Anterior cingulate cortex (tissue), 58 donors: ENCODE measurements around the gene SLC44A5.
"Not testable (repeated sequence)": the region's sequence is repeated elsewhere in the genome, so short reads cannot be mapped to it uniquely, and the experiment has no call there.

Source experiments
- DNase-seq, 58 donors: peaks; one replicate each; lab custom pipeline; 2025; lab: John Stamatoyannopoulos, UW

The SLC44A5 gene

DNA sequence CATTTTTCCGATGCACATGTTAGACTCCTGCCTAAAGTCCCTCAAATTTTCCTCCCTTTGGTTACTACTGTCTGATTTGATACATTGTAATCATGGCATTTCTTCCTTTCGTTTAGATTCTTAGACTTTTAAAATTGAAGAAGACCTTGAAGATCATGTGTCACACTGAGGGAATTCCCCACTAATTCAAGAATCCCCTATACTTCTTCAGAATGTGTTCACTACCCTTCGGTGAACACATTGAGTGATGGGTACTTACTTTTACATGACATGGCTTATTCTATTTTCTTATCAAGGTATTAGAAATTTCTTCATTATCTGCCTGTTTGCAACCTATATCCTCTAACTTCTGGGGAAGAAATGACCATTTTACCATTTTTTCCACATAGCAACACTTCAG, 390.8 kb downstream of the SLC44A5 start:
- no peak for DNase-seq

DNA sequence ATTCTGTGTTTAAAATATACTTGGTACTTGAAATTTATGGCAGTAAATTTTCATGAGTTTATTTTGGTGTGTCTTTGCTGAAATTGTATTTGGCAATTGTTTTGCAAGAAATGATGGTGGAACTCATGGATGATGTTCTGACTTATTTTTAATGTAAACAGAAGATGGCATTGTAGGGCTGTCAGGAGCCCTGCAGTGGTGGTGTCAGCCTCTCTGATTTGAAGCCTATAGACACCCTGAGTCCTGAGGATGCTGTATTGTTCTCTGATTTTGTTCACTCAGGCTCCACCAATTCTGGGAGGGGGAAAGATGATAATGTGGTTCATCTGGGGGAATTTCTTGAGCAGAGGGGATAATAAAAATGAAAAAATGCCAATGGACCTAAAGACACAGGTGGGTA, 396.9 kb downstream of the SLC44A5 start:
- no peak for DNase-seq

DNA sequence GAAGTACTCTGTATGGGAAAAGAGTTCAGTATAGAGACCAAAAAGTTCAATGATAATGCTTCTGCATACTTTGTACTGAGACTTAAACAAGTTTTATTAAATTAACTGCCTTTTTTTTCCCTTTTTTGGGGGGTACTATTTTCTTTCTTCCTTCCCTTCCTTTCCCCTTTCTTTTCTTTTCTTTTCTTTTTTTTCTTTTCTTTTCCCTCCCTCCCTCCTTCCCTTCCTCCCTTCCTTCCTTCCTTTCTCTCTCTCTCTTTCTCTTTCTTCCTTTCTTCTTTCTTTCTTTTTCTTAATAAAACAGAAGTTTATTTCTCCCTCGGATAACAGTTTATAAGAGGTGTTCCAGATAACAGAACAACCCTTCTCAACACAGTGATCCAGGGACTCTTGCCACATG, 399.3 kb downstream of the SLC44A5 start:
- DNase-seq = no peak

DNA sequence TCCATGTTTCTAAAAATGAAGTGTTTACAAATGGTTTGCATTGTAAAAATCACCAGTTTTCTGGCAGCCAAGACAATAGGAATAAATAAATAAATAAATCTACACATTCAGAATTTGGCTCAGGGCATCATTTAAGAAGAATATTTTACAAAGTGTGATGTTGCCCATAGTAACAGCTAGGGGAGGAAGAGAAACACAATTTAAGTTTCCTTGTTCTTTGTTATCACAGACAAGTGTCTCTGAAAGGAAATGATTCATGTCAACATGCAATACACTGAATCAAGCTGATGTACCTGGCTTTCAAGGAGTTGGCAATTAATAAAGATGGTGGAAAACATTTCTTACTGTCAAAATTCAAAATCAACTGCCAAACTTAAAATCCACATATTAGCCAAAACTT, 402.1 kb downstream of the SLC44A5 start:
- DNase-seq = no peak

DNA sequence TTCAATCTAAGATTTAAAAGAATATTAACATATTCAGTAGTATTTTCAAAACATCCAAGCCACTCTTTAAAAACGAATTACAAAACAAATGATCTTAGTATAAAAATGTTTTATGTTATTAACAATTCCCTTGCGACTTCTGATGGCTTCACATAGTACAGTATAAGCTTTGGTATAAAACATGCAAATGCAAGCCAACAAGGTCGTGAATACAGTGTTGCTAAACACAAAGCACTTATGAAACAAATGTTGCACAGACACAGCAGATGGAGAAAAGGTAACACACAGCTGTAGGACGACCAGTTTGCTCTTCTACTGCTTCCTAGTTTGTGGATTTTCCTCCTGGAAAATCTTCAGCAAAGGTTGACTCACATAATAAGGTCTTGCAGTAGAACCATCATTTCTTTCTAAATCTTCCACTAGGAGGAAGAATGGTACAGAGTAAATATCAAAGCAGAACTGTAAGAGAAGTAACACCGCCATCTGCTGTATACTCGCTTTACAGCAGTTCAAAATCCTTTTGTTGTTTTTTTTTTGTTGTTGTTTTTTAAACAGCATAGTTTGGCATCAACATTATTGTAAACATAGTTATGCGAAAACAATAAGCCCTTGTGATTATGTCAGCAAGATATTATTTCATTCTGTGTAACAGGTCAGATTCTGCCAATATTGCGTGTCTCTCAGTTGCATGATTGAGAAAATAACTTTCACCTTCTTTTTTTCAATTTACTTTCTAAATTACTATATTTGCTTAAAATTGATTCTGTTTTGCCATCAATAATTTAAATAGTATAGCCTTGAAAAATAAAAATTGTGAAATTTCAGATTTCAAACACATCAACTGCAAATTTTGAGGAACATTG, 407.3 kb downstream of the SLC44A5 start:
- peak in 3 of 58 donors; percentile 0 to 26 (median 1) for DNase-seq

DNA sequence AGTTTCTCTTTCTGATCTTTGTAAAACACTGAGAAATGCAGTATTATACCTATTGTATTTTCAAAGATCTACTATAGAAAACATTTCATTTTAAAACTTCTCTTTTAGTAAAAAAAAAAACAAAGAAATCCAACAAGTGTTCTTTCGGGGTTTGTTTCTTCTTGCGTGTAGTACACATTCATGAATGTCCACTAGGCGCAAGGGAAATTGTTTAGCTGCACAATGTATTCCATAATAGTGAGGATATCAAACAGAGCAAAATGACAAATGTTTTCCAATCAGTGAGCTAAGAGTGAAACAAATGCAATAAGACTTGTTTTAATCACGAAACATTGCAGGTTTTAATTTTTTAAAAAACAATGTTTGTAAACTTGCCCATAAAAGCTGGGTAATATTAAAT, 408.2 kb downstream of the SLC44A5 start:
- DNase-seq = no peak

DNA sequence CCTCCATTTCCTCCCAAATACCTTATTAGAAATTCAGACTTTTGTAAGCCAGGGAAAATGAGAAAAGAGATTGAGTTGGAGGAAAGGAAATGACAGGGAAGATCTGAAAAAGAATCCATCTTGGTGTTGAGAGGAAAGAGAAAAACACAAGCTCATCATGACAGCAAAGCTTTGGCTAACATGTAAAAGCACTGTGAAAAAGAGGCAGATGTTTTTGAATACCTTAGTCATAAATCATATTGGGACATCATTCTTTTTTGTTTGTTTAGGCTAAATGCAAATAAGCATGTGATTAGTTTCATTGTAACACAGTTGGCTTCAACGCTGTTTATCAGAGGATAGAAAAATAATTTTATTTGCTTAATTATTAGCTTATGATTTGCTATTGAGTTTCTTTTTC, 412.2 kb downstream of the SLC44A5 start:
- no peak for DNase-seq

DNA sequence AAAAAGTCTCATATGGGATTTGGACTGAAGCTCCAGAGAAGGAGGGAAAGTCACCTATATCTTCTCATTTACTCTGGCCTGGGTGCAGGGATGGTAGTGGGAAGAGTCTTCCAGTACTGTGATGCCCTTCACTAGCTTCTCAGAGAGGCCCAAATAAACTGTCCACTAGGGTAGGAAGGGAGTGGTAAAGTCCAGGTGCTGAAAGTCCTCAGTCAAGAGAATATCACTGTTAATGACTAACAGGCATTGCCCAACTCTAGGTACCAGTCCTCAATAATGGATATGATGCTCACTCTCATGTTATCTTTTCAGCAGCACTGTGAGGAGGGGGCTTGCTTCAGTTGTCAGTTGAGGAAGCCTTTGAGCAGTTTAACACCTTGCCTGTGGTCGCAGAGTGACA, 412.8 kb downstream of the SLC44A5 start:
- DNase-seq = no peak

DNA sequence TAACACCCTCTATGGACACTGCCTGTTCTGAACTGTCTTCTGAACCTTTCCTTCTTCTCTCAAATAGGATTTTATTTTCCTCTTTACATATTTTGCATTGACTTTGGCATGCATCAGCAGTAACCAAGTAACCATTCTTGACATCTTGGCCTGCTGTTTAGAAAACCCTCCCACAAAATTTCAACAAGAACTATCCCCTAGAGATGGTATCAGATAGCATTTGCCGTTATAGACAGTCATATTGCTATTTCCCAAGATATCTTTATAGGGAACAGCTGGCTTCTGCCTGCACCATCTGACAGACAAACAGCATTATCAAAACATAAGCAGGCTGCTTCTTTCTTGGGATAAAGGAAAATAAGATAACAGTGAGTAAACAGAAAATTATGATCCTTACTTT, 422.0 kb downstream of the SLC44A5 start:
- DNase-seq = no peak

DNA sequence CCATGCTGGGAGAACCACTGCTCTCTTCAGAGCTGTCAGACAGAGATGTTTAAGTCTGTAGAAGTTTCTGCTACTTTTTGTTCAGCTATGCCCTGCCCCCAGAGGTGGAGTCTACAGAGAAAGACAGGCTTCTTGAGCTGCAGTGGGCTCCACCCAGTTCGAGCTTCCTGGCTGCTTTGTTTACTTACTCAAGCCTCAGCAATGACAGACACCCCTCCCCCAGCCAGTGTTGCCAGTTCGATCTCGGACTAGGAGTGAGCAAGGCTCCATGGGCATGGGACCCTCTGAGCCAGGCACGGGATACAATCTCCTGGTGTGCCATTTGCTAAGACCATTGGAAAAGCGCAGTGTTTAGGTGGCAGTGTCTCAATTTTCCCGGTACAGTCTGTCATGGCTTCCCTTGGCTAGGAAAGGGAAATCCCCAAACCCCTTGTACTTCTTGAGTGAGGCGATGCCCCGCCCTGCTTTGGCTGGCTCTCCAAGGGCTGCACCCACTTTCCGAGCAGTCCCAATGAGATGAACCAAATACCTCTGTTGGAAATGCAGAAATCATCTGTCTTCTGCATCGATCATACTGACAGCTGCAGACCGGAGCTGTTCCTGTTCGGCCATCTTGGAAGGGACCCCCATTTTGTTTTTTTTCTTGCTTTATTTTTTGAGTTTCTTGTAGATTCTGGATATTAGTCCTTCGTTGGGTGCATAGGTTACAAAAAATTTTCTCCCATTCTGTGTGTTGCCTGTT, 429.5 kb downstream of the SLC44A5 start:
- DNase-seq = not testable (repeated sequence)

DNA sequence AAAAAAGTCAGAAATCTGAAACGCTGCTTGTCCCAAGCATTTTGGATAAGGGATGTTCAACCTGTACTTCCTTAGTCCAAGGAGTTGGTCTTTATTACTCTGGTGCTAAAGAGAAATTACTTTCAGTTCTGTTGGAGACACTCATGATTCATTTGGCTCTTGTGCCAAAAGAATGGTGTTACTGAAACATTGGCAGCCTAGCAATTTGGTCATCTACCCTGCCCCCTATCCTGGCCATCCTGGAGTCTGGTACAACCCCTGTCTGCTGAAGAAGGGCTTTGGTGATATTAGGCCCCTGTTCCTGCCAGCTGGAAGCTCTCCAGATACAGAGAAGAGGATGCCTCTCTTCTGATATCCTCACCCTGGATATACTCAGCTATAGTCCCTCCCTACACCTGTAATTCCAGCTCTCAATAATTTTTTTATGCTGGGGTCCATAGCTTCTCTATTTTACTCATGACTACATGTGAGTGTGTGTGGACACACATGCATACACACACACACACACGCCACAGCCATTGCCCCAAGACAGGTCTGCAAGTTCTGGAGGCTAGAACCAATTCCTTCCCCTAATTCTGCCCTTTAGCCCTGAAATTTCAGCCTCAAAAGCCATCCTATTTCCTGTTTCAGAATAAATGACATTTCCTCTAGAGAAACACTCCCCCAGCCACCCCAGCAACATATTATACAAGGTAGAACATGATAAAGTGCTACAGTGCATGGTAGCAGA, 436.7 kb downstream of the SLC44A5 start:
- no peak for DNase-seq

DNA sequence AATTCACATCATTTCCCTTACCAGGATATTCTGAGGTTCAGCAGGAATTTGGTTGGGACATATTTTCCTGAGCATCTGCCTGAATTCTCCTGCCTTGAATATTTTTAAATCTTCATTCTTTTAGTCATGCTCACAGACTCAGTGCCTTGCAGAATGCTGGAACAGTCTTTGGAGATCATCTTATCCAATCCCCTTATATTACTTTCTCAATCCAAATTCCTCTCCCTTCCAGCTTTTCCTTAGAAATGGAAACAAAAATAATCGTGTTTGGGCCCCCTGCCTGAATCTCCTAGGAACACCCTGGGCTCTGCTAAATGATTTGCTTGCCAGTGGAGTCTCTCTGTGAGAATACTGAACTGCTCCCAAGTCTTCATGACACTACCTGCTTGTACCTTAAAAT, 438.4 kb downstream of the SLC44A5 start:
- peak in 6 of 58 donors; percentile 0 to 12 (median 4) for DNase-seq

DNA sequence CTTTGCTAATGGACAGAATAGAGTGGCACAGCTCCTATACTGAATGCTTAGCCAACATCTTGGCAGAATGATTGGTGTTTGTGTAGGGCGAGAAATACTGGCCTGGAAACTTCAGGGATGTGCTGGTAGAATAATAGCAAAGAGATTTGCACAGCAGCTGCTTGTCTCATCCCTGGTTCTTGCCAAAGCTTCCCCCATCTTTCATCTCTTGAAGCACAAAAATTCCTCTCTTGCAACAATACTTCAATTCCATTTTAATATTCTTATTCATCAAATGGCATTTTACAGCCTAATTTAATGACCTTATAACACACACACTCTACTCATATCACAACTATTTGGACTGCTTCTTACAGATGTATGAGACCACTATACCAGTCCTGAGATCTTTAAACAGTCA, 439.0 kb downstream of the SLC44A5 start:
- DNase-seq = peak in 2 of 58 donors; percentile 0 to 1

DNA sequence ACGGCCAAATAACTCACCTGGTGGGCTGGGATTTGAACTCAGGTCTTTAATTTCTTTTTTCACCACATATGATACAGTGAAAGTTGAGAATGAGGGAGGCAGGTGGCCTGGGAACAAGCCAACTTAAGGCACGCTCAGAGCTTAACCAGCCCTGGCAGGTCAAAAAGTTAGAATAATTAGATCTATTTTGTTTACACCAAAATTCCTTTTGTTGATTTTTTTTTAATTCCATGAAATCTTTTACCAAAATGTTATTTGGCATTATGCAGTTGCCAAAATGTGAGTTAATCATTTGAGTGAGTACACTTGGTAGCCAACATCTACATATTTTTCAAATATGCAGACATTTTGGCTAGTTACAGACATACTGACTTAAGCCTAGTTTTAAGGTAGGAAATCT, 439.9 kb downstream of the SLC44A5 start:
- DNase-seq = no peak

DNA sequence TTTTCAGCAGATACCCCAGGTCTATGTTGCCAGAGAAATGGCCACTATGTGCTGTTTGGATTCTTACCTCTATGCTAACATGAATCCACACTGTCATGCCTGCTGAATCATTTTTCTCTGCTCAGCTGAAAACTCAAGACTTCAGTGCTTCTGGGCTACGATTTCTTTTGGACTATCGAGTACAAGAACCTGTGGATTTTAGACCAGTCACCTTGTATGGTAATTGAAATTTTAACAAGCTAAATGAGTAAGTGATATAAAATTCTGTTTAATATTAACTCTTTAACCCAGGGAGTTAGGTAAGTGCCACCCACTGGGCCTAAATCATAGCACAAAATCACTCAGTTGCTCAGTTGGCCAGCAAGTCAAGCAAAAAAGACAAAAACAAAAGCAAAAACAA, 440.9 kb downstream of the SLC44A5 start:
- peak in 1 of 58 donors; percentile 1 for DNase-seq

DNA sequence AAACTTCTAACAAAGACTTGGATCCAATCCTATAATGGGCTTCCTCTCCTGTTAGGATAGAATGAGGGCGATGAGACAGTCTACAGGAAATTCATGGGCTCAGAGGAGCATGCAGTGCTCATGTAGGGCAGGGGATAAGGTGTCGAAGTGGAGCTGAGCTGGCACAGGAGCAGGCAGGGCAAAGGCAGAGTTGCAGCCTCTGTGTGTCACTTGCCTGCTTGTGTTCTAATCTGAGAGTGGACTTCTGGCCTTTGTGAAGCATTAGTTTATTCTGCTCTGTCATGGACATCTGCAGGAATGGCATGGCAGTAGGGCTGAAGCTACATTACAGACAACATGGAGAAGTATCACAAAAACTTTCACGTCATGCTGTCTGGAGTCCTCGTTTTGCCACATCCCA, 444.1 kb downstream of the SLC44A5 start:
- DNase-seq = no peak

DNA sequence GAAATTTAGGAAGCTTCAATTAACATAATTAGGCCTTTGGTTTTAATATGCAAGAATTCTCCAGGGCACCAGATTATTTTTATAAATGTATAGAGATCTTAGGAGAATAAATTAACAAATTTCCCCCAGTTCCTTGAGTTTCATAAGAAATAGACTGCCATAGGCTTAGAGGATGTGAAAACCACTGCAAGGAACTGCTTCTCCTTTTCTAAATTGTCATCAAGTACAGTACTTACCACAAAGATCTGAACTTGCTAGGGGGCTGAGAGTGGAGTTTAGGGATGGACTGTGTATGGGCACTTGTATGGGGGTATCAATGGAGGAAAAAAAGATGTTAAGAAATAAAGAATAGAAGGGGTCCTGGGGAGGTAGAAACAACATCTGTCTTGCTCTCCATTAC, 445.6 kb downstream of the SLC44A5 start:
- DNase-seq = no peak

DNA sequence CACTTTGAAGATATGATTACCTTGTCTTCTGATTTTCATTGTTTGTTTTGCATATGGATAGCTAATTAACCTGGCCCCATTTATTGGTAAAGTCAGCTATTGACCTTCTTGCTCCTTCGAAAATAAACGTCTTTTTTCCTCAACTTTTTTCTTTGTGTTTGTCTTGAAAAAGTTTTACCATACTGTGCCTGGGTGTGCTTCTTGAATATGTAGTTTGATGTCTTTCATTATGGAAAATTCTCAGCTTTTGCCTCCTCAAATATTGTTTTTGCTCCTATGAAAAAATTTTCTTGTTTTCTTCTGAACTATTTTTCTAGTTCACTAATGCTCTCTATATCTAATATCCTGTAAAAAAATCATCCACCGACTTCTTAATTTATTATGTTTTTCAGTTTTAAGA, 451.8 kb downstream of the SLC44A5 start:
- no peak for DNase-seq
